NB4 (cell line): Measurements from ENCODE around the gene LYSET.

Source experiments
- CTCF ChIP-seq: IDR thresholded peaks from one replicate; pipeline ENCODE4 v1.5.1; 2012; ENCODE audit warnings: low read depth, low read length
- TF ChIP-seq, protein P1 (sequence below): IDR thresholded peaks from 2 replicates; pipeline ENCODE4 v1.6.1; 2011; ENCODE audit warnings: low read depth, low read length

- TF ChIP-seq CTCF, result no peak
- TF ChIP-seq, protein P1, sequence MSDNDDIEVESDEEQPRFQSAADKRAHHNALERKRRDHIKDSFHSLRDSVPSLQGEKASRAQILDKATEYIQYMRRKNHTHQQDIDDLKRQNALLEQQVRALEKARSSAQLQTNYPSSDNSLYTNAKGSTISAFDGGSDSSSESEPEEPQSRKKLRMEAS, result no peak
Measured at GRCh38 chr14:93137864-93138263, 47.3 kb upstream of the LYSET start.
